K562 (cell line): ENCODE results near the gene TVP23A. TPM values are rescaled to one million over a fixed set of nuclear protein-coding genes. Genes with fewer than 3 reads are reported as not detected.
"Not testable (repeated sequence)": the region's sequence is repeated elsewhere in the genome, so short reads cannot be mapped to it uniquely, and the experiment has no call there.

Experiments used
- ATAC-seq: fragments of 200-7000 bp; cut with Tn5 transposase; 3 replicates; pipeline ENCODE4 v1.9.1; 2020; ENCODE audit warnings: moderate library complexity
- BruUV-seq: library from RNA; stranded (reverse); fragments of 400-500 nt; replicated peaks from 2 replicates; lab custom pipeline; 2021; lab: Mats Ljungman, UMichigan
- CTCF ChIA-PET: fragments of 300-600 bp; formaldehyde crosslinking; extraction: SDS; loops from one replicate; lab custom pipeline; 2021; ENCODE audit warnings: low intra/inter-chr PET ratio; lab: Yijun Ruan, JAX
- POLR2A ChIA-PET: fragments of 300-600, 350-650 bp; sonication (Branson Sonifier 250); formaldehyde crosslinking; extraction: SDS; loops from one replicate; lab custom pipeline; 2021; ENCODE audit warnings: antibody characterized with exemption, inconsistent platforms; lab: Yijun Ruan, JAX
- DNase-seq, 4 experiments: peaks; one replicate each; pipeline versions ENCODE4 v3.0.0 to v3.0.0-alpha.2; 2011 to 2018; ENCODE audit warnings: low spot score in 3 of 4, mixed read lengths in 3 of 4; ENCODE audit errors: extremely low read depth in 1 of 4
- FAIRE-seq: peaks from 2 replicates; lab custom pipeline; 2011; peaks lifted over from hg19 to GRCh38; lab: Jason Lieb, UNC
- H2AFZ ChIP-seq: 2 replicates; pipeline ENCODE4 v1.6.0; 2011; ENCODE audit warnings: low read depth, low read length, control low read depth, inconsistent platforms
- H3K27ac ChIP-seq: fragments of 200-600 bp; 3 replicates; pipeline ENCODE4 v1.8.0; 2011; ENCODE audit warnings: low read depth, mild to moderate bottlenecking, control low read depth, inconsistent platforms, low read length, moderate library complexity, mixed read lengths; ENCODE audit errors: extremely low read depth
- H3K27me3 ChIP-seq, 2 experiments: fragments of 300-600 bp in 1 of 2; 2 replicates in 1 of 2; 3 replicates in 1 of 2; pipeline versions ENCODE4 v1.6.0 to v1.8.0; 2011; ENCODE audit warnings: inconsistent platforms in 2 of 2, low read length in 2 of 2, mild to moderate bottlenecking in 1 of 2, mixed read lengths in 1 of 2, moderate library complexity in 1 of 2; ENCODE audit not compliant: control insufficient read depth in 2 of 2, insufficient read depth in 2 of 2
- H3K36me3 ChIP-seq: fragments of 300-600 bp; 3 replicates; pipeline ENCODE4 v1.8.0; 2011; ENCODE audit warnings: mild to moderate bottlenecking, low read length, inconsistent platforms; ENCODE audit not compliant: control insufficient read depth, insufficient read depth
- H3K4me1 ChIP-seq, 2 experiments: fragments of 200-600 bp in 1 of 2; replicated peaks in 1 of 2; 2 replicates in 1 of 2; 3 replicates in 1 of 2; pipeline versions ENCODE4 v1.5.1 to v1.8.0; 2011; ENCODE audit warnings: inconsistent platforms in 2 of 2, low read length in 2 of 2, mild to moderate bottlenecking in 1 of 2, mixed read lengths in 1 of 2, moderate library complexity in 1 of 2; ENCODE audit not compliant: control insufficient read depth in 2 of 2, insufficient read depth in 2 of 2
- H3K4me2 ChIP-seq: 2 replicates; pipeline ENCODE4 v1.6.1; 2011; ENCODE audit warnings: low read length, control low read depth, inconsistent platforms, mixed read lengths; ENCODE audit not compliant: insufficient read depth
- H3K4me3 ChIP-seq: fragments of 200-600 bp; sonication (generic), shearing (Covaris generic); 2 replicates; pipeline ENCODE4 v1.5.1; 2016; ENCODE audit warnings: control low read depth, inconsistent platforms
- H3K79me2 ChIP-seq: fragments of 200-600 bp; 3 replicates; pipeline ENCODE4 v1.8.0; 2011; ENCODE audit warnings: low read length, inconsistent platforms; ENCODE audit not compliant: control insufficient read depth, insufficient read depth
- H3K9ac ChIP-seq, 2 experiments: 2 replicates each; pipeline versions ENCODE4 v1.6.0 to v1.6.1; 2011; ENCODE audit warnings: low read depth in 2 of 2, low read length in 2 of 2, control low read depth in 1 of 2, inconsistent platforms in 1 of 2, mild to moderate bottlenecking in 1 of 2, mixed read lengths in 1 of 2; ENCODE audit not compliant: insufficient read depth in 1 of 2
- H3K9me1 ChIP-seq: one replicate; pipeline ENCODE4 v1.6.0; 2011; ENCODE audit warnings: inconsistent platforms, mild to moderate bottlenecking, low read length, moderate library complexity; ENCODE audit not compliant: control insufficient read depth, insufficient read depth
- H3K9me3 ChIP-seq: replicated peaks from 2 replicates; pipeline ENCODE4 v1.5.1; 2011; ENCODE audit warnings: low read depth, low read length, inconsistent platforms; ENCODE audit not compliant: control insufficient read depth, insufficient read depth
- H4K20me1 ChIP-seq: replicated peaks from 2 replicates; pipeline ENCODE4 v1.6.1; 2011; ENCODE audit warnings: low read length, inconsistent platforms, mixed read lengths; ENCODE audit not compliant: control insufficient read depth, insufficient read depth
- DPF2 ChIP-seq: fragments of 450-650 bp; IDR thresholded peaks from 2 replicates; pipeline ENCODE4 v1.6.1; 2016
- RAD51 ChIP-seq: fragments of 450-650 bp; IDR thresholded peaks from 2 replicates; pipeline ENCODE4 v1.7.1; 2016; ENCODE audit warnings: low read depth, mild to moderate bottlenecking, borderline replicate concordance
- ZNF384 ChIP-seq: IDR thresholded peaks from 2 replicates; pipeline ENCODE4 v1.6.1; 2012; ENCODE audit warnings: low read depth, low read length, improper control_type of control experiment
- ZNF445 ChIP-seq: fragments of 250-450 bp; sonication (Bioruptor Pico); IDR thresholded peaks from 2 replicates; pipeline ENCODE4 v1.4.0; 2020; ENCODE audit warnings: low read depth, mild to moderate bottlenecking, moderate library complexity
- ZNF583 ChIP-seq: fragments of 250-450 bp; sonication (Bioruptor Pico); IDR thresholded peaks from 2 replicates; pipeline ENCODE4 v1.4.0; 2020
- ZSCAN32 ChIP-seq: fragments of 450-650 bp; formaldehyde crosslinking; IDR thresholded peaks from 2 replicates; pipeline ENCODE4 v1.4.0; 2020; ENCODE audit warnings: mild to moderate bottlenecking, moderate library complexity
- WGBS: fragments of 100-300 bp; shearing (Covaris generic); methylation state at CpG from one replicate; pipeline ENCODE4 v1.1.6; 2016; ENCODE audit warnings: low coverage, mixed read lengths; ENCODE audit not compliant: insufficient coverage; ENCODE audit errors: missing lambda C conversion rate; 5-methylcytosine and 5-hydroxymethylcytosine counted together
- in situ Hi-C: fragments of 300-500 bp; cut with MboI; formaldehyde crosslinking; loops from 4 replicates; pipeline ENCODE4 v1.15.0; 2018; ENCODE audit warnings: inconsistent platforms, mixed read lengths
- intact Hi-C: fragments of 100-400 bp; cut with micrococcal nuclease; formaldehyde crosslinking; loops from 2 replicates; pipeline ENCODE4 v1.14.2; 2022
- polyA plus RNA-seq, 8 experiments: library from polyadenylated mRNA; depleted of rRNA in 4 of 8; stranded (reverse) in 5 of 8; unstranded in 3 of 8; fragments of >200 nt; fragmentation: Nextera tagmentation in 2 of 8; fragmentation: Illumina TruSeq in 1 of 8; extraction: Ambion mirVana in 2 of 8; extraction: Trizol in 1 of 8; gene quantifications; 2 replicates each; pipeline versions ENCODE4 v1.2.1 to v1.2.3, GENCODE V29; 2011 to 2014; ENCODE audit warnings: inconsistent platforms in 1 of 8, missing spikeins in 1 of 8
- total RNA-seq, 7 experiments: library from RNA; depleted of rRNA in 6 of 7; stranded (reverse); fragments of >200 nt in 6 of 7; fragmentation: Illumina TruSeq in 2 of 7; extraction: Trizol in 2 of 7; gene quantifications; 2 replicates each; pipeline versions ENCODE4 v1.2.1 to v1.2.3, GENCODE V29; 2011 to 2021; ENCODE audit warnings: low replicate concordance in 1 of 7

Gene TVP23A
- total and polyA plus RNA-seq, 9 of the 15 experiments (the other 6 are each of a cell fraction or from before 2014, with no cell fraction given), result 0.04 to 0.77 (median 0.10) TPM; not detected in 3

GRCh38 chr16:10831894-10832886, 13.6 kb upstream of the TVP23A start:
- Histone ChIP-seq H3K27me3 (peaks cover 17 to 26% of the 10 kb centered on the region in 2 experiments), H3K9ac (no peak overlapping the region), H3K79me2 (no peaks in the 10 kb centered on the region), H2AFZ (no peak overlapping the region), H3K27ac (no peak overlapping the region), H3K9me1 (no peaks in the 10 kb centered on the region), H3K9me3 (no peaks in the 10 kb centered on the region), H4K20me1 (no peaks in the 10 kb centered on the region), H3K4me2 (no peak overlapping the region), H3K4me1 (peaks cover 0 to 9% of the 10 kb centered on the region in 2 experiments; a peak in 2 of 5 replicates), H3K36me3 (no peaks in the 10 kb centered on the region), H3K4me3 (no peak overlapping the region)
- no TSS peak for BruUV-seq
- ChIA-PET CTCF (no interaction called here), POLR2A (no interaction called here)
- intact Hi-C loops (no loop called here), in situ Hi-C loops (no loop called here)
- ATAC-seq, result no peak
- no peak for FAIRE-seq
- no peak for TF ChIP-seq ZNF583
- TF ChIP-seq DPF2, result no peak
- TF ChIP-seq RAD51, result no peak
- no peak for TF ChIP-seq ZSCAN32 (CRISPR knock-in tag)
- TF ChIP-seq ZNF445, result no peak
- no peak for TF ChIP-seq ZNF384
- WGBS, result under 1% methylated on average over 10 of the region's 10 CpGs
- no peak for DNase-seq

GRCh38 chr16:10830240-10830639, 11.6 kb upstream of the TVP23A start:
- H3K4me3 ChIP-seq, H3K4me2 ChIP-seq, DNase-seq, H3K9me1 ChIP-seq, H2AFZ ChIP-seq, POLR2A ChIA-PET, in situ Hi-C loops, H4K20me1 ChIP-seq, H3K36me3 ChIP-seq, FAIRE-seq, H3K79me2 ChIP-seq, H3K9ac ChIP-seq, H3K4me1 ChIP-seq, H3K9me3 ChIP-seq, intact Hi-C loops, BruUV-seq, H3K27ac ChIP-seq, CTCF ChIA-PET, ATAC-seq: not testable (repeated sequence)
- peaks cover 21 to 36% of the 10 kb centered on the region in 2 experiments for H3K27me3 ChIP-seq

DNA sequence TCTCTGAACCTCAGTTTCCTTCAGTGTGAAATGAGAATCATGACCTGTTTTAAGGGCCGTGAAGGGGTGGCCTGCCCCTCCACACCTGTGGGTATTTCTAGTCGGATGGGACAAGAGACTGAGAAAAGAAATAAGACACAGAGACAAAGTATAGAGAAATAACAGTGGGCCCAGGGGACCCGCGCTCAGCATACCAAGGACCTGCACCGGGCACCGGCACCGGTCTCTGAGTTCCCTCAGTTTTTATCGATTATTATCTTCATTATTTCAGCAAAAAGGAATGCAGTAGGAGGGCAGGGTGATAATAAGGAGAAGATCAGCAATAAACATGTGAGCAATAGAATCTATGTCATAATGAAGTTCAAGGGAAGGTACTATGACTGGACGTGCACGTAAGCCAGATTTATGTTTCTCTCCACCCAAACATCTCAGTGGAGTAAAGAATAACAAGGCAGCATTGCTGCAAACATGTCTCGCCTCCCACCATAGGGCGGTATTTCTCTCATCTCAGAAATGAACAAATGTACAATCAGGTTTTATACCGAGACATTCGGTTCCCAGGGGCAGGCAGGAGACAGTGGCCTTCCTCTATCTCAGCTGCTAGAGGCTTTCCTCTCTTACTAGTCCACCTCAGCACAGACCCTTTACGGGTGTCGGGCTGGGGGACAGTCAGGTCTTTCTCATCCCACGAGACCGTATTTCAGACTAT, 10.9 kb upstream of the TVP23A start:
- CTCF ChIA-PET, H4K20me1 ChIP-seq, ATAC-seq, H3K36me3 ChIP-seq, H3K4me3 ChIP-seq, intact Hi-C loops, in situ Hi-C loops, H3K27ac ChIP-seq, DNase-seq, BruUV-seq, H2AFZ ChIP-seq, POLR2A ChIA-PET, H3K4me2 ChIP-seq, H3K9ac ChIP-seq, H3K9me1 ChIP-seq, H3K4me1 ChIP-seq, FAIRE-seq, H3K79me2 ChIP-seq, H3K9me3 ChIP-seq: not testable (repeated sequence)
- H3K27me3 ChIP-seq, result peaks cover 21 to 41% of the 10 kb centered on the region in 2 experiments
- 5% methylated on average over 14 of the region's 18 CpGs for WGBS
